ENCODE data around the gene CCR6. TPM values are rescaled to one million over a fixed set of nuclear protein-coding genes. Genes with fewer than 3 reads are reported as not detected.
"Not testable (repeated sequence)": the region's sequence is repeated elsewhere in the genome, so short reads cannot be mapped to it uniquely, and the experiment has no call there.

CCR6 gene
- total RNA-seq, result not detected in 2 replicates

DNA sequence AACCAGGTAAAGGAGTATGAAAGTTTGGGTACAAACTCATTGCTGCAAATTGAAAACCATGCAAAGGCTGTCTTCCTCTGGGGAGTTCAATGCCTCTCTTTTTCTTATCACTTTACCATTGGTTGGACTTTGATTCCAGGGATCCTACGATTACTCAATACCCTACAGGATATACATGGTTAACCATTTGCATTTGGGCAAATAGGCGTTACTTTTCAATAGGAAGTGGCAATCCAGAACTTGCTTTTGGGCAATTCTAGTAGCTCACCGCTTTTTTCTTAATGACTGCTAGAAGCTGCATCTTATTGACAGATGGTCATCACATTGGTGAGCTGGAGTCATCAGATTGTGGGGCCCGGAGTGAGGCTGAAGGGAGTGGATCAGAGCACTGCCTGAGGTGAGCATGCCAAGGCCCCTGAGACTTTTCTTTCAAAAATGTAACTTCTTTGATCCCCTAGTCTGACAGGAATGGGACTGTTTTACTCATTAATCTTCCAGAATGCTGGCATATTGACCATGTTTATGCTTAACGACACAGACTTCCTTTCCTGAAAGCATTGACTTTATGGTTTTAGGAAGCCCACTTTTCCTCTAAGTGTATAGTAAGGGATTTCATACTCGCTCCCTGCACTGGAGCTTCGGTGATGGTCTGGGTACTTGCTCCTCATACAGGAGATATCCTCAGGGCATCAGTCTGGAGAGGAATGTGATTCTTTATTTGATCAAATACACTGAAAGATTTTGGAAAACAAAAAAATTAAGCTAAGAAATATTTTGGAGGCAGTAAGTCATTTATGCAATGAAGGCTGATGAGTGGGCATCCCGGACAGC lies at the start of gene CCR6:
Gene CCR6 (plus strand): TSS at position 270 of the 831 bp plus-strand sequence. CDS start 13,039 bp downstream, outside the sequence.
- DNase-seq (ENCODE audit: low read depth), result no peak

DNA sequence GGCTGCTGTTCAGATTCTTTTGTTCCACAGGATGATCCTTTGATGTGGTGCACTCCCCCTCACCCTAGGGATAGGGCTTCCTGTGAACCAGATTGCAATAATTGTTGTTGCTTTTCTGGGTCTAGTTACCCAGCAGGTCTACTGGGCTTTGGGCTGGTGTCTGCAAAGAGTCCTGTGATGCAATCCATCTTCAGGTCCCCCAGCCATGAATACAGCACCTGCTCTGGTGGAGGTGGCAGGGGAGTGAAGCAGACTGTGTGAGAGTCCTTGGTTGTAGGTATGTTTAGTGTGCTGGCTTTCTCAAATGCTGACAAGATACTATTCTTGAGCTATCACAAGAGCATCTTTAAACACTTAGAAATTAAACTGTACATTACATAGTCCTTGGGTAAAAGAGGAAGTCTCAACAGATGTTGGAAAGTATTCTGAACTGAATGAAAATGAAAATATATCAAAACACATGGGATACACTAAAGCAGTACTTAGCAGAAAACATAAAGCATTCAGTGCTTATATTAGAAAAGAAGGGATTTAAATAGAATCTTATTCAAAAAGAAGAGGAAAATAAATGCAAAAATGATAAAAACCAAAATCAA lies 49.1 kb upstream of the CCR6 start:
- DNase-seq (ENCODE audit: low read depth), result no peak

DNA sequence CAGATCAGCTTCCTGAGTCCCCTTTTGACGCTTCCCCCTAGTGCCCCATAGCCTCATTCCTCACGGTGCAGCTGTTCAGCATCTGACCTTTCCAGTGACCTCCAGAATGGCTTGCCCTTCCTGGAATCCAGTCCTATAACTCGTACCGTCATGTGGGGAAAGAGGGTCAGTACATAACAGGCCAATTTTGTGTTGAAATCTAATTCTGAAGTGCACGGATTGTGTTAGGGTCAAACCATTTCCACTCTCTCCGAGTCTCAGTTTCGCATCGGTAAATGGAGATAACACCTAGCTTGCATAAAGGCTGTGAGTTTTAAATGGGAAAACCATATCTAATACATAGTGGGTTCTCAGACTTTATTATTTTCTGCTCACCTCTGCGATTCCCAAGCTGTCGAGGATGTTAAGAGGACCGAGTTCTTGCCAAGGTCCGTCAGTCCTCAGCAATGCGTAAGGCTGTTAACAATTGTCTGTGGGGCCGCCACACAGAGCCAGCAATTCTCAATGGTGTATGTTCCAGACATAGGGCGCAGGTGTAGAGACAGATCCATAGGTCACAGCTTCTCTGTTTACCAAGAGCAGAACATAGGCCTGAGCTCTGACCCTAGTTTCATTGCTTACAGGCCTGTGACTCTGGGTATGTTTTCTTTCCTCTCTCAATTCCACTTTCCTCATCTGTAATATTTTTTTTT lies 45.5 kb upstream of the CCR6 start:
- no peak for DNase-seq (ENCODE audit: low read depth)

DNA sequence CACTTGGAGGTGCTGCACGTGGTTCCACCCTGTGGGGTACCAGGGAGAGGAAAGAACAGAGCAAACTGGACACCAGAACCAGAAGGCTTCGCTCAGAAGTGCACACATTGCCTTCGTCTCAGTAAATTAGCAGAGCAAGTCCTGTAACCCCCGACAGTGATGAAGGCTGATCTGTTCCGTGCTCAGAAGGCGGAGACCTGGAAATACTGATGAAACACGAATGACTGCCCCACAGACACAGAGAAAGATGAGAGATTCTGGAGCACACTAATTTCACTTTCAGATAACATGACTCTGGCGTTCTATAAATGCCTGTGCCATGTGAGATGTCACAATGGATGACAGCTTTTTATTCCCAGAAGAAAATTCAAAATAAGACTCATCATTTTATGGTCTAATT lies 44.2 kb upstream of the CCR6 start:
- no peak for DNase-seq (ENCODE audit: low read depth)

DNA sequence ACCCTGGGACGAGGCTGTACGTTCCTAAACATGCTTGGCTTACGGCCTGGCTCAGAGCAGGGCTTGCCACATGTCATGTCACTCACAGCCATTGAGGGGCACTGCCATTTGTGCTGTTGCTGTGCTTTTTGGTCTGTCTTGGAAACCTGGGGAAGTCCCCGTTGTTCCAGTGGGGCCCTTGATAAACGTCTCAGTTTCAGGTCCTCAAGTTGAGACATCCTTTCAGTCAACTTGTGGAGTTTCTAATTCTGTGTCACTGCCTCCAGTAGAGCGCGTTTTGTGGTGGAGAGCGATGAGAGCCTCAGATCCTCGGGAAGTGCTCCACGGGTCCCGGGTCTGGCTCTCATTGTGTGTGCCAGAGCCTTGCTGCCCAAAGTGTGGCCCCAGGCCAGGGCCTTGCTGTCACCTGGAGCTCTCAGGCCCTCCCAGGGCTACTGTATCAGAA lies 43.0 kb upstream of the CCR6 start:
- no peak for DNase-seq (ENCODE audit: low read depth)

DNA sequence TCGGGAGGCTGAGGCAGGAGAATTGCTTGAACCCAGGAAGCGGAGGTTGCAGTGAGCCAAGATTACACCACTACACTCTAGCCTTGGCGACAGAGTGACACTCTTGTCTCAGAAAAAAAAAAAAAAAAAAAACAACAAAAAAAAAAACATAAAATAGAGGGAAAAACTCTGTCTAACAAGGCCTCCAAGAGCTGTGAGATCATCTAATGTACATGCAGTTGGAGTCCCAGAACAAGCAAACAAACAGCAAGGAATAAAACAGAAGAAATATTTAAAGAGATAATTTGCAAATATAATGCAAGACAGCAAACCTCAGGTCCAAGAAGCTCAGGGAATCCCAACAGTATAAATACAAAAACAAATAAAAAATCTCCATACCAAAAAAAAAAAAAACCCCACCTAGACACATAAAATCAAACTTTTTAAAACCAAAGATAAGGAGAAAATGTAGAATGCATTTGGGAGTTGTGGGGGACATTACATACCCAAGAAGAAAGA lies 35.0 kb upstream of the CCR6 start:
- DNase-seq (ENCODE audit: low read depth), result no peak

DNA sequence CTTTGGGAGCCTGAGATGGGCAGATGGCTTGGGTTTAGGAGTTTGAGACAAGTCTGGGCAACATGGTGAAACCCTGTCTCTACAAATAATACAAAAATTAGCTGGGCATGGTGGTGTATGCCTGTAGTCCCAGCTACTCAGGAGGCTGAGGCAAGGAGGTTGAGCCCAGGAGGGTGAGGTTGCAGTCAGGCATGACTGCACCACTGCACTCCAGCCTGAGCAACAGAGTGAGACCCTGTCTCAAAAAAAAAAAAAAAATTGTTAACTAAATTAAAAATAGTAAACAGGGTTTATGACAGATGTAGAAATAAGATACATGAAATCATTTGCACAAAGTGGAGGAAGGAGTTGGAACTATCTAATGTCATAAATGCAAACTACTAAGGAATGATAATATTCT lies 34.2 kb upstream of the CCR6 start:
- DNase-seq (ENCODE audit: low read depth), result not testable (repeated sequence)

DNA sequence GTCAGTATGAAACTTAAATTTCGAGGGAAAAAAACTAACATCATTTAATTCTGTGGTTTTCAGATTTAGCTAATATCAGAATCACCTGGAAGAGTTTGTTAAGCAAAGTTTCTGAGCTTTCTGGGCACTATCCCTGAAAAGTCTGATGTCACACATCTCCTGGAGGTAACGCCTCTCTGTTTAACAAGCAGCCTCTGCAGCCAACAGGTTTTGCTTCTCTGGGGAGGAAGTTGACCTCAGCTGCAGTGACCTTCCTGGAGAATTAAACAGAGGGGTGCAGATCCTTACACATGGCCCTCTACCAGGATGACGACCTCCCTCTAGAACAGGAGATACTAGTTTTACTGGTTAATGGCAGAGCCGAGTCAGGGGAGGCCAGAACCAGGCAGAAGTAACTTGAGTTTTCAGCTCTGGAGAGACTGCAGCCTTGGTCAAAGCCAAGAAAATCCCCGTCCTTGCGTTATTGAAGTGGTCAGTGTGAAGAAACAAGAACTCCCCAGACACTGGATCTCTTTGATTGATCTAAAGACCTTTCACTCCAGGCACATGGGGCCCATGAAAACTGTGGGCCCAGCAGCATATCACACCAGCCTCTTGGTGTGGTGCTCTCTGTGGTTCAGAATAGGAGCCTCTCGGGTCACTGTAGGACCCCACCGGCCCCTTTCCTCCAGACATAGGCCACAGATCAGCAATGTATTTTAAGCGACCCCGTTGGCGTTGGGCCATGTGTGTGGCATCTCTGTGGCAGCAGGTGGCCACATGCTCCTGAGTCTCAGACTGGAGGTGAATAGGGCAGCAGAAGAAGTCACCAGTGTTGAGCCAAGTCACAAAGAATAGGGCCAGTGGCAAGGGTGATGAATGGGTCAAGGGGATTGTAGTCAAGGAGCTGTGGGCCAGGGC lies 33.4 kb upstream of the CCR6 start:
- no peak for DNase-seq (ENCODE audit: low read depth)

DNA sequence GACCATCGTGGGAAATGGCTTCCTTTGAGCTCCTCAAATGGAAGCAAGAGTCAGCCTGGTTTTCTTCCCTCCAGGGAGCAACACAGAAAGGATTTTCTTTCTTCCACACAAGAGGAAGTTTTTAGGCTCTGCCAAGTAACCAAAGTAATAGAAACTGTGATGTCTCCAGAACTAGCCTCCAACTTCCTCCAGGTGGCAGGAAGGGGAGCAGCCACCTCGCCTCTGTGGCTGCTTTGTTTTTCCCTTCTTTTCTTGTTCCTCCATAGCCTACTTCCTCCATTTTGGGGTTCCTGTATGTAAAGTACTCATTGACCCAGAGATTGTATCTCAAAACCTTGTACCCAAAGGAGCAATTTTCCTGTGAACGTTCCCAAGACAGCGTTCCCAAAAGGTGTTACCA lies 32.7 kb upstream of the CCR6 start:
- DNase-seq (ENCODE audit: low read depth), result no peak

DNA sequence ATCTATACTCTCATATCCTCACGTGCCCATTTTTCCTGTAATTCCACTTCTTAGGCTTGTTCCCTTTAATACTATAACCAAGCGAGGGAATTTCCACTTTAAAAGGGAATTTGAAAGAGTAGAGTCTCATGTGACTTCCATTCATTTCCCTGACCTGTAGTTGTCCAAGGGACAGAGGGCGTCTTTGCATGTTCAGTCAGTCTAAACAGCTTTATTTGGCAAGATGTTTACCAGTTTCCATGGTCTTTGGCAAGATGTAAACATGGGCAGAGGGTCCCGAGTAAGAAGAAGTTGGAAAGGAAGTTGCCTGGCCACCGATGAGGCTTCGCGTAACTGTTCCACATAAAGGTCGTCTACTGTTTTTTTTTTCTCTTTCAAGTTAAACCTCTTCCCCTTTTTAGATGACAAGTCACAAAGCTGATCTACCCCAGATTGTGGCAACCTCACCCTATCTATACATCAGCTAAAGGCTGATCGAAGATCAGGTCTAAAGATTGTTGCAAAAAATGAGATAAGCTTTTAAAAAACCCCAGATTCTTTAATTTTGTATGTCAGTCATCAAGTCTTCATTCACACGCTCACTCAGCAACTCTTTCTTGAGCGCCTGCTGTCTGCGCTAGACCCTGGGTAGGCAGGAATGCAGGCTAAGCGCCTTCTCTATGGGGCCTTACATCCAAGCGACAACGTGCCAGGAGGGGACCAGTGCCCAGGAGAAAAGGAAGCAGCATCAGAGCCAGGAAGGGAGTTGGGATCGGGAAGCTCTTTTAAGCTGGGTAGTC lies 31.7 kb upstream of the CCR6 start:
- no peak for DNase-seq (ENCODE audit: low read depth)

DNA sequence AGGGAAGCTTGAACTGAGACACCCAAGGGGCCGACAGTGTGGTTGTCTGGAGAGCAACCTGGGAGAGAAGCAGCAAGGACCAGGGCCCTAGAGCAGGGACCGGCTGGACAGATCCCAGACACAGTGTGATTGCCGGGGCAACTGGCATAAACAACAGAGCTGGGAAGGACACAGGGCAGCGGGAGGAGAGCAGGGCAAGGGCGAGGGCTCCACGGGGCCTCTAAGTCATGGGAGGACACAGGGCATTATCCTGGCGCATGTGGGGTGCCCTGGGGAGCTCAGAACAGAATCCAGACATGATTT lies 31.1 kb upstream of the CCR6 start:
- no peak for DNase-seq (ENCODE audit: low read depth)

DNA sequence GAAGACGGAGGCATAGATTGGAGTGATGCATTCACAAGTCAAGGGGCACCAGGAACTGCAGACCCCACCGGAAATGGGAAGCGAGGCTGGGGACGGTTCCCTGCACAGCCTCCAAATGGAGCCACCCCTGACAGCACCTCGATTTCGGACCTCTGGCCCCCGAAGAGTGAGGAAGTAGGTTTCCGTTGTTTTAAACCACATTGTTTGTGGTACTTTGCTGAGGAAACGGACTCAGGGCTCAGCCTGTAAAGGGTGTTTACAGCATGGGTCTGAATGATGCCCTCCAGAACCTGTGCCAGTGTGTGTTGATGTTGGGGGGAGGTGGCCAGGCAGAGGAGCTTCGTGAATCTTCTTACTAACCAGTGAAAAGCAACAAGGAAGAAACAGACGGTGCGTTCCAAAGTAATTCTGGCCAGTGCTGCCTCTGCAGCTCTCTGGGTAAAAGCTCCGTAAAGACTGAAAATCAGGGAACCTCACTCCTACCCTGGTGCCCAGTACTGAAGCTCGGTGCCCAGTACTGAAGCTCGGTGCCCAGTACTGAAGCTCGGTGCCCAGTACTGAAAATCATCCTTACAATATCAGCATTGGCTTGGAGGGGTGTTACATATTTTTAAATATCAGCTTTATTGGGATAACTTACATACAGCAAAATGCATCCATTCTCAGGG lies 30.1 kb upstream of the CCR6 start:
- no peak for DNase-seq (ENCODE audit: low read depth)

DNA sequence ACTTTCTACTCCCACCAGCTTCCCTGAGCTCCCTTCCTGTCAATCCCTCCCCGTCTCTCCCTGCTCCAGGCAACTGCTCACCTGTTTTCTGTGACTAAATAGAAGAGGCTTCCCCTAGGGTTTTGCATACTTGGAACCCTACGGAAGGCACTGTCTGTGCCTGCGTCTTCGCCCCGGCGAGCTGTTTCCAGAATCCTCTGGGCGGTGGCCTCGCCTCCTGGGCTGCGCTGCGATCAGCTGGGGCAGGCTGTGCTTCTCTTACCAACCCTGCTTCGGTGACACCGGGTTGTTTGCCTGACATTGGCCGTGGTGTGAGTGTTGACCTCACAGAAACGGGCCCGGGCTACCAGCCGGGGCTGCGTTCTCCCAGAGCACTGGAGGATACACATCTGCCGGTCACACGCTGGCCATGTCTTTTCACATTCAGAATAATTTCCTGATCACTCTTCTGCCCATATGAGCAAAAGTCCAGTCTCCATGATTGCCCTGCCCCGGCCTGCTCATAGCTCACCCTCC lies 29.4 kb upstream of the CCR6 start:
- no peak for DNase-seq (ENCODE audit: low read depth)

DNA sequence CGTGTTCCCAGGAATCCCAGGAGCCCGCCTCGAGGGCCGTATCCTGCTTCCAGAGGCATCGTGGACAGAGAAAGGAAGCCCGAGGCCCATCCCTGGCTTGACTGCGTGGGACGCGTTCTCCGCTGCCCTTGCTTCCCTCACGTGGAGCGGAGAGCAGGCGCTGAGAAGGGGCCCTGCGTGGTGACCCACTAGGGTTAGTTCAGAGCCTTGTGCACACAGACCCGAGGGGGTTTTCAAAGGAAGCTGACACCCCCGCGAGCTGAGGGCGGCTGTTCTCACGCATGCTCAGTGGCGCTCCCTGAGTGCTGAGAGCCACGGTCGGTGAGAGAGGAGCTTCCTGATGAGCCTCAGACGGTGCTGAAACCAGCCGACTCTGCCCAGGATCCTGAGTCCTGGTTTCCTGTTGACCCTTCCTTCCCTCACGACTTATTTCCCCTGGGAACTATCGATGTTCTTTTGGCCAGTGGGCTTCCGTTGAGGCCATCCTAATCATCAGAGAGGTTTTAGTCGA lies 28.9 kb upstream of the CCR6 start:
- DNase-seq (ENCODE audit: low read depth), result no peak

DNA sequence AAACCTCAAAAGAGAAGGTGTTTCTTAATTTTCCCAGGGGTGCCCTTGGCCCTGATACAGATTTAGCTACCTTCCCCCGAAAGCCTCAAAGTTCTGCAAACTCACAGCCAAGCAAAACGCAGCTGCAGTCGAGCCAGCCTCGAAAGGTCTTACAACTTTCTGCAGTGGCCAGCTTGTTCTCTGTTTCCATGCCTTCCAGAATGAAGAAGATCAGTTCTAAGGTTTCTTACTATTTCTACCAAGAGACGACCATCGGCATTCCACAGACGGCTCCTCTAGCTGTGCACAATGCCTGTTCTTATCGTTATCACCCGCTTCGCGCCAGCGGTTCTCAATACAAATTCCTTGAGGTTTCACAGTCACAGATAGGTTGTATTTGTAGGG lies 28.5 kb upstream of the CCR6 start:
- no peak for DNase-seq (ENCODE audit: low read depth)

DNA sequence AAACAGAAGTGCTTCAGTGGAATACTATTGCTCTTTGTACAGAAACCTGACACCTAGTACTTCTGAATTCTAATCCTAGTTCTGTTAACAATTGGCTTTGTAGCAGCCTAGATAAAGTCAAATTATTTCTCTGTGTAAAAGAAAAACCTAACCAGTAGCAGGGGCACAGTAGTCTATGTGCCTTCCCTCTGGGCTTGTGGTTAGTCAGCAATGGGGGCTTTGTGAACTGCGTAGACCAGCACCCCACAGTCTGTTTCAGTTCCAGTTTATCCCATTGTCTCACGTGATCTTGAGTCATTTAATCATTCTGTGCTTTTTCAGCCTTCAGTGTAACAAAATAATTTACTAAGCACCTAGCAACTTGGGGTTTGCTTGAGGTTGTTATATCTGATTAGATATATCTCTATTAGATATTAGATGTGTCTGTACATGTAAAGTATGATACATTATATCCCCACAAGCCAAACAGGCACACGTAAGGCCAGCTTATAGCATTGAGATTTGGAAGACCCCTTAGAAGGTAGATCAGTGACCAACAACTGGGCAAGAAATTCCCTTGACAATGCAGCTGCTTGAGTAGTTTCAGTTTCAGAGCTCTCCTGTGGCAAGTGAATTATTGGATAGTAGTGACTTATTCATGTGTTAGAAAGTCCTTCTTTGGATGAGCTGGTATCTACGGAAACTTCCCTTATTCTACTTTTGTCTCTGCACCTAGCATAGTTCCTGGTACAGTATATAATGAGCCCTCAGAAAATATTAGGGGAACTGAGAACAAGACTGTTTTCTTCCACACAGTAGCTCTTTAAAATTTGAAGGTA lies 27.9 kb upstream of the CCR6 start:
- DNase-seq (ENCODE audit: low read depth), result no peak

DNA sequence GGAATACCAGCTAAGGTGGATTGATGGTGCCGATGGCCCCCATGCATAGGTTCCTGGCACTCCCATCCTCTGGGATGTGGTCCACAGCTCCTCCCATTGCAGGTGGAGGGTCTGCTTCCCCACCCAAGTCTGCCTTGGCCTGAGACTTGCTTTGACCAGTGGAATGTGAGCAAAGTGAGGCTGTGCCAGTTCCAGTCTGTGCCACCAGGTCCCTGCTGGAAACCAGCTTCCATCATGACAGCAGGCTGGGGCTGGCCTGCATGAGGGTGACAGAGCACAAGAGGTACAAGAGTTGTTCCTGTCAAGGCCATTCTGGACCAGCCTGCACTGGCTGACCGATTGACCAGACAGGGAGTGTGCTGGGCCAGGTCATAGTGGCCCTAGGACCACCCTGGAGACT lies 27.0 kb upstream of the CCR6 start:
- no peak for DNase-seq (ENCODE audit: low read depth)

DNA sequence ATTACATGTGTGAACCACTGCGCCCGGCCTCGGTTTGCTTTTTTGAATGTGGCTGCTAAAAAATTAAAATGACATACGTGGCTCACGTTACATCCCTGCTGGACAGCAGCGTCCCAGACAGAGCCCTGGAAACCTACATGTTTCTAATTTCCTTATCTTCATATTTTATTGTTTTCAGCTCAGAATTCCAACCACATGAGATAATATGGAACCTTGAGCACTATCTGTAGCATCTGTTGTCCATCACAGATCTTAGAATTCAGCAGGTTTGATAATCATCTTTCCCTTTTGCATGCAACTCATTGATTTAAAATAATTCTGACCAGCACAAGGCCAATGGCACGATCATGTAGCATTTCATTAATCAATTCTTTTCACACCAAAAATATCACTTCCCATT lies 25.9 kb upstream of the CCR6 start:
- DNase-seq (ENCODE audit: low read depth), result no peak

DNA sequence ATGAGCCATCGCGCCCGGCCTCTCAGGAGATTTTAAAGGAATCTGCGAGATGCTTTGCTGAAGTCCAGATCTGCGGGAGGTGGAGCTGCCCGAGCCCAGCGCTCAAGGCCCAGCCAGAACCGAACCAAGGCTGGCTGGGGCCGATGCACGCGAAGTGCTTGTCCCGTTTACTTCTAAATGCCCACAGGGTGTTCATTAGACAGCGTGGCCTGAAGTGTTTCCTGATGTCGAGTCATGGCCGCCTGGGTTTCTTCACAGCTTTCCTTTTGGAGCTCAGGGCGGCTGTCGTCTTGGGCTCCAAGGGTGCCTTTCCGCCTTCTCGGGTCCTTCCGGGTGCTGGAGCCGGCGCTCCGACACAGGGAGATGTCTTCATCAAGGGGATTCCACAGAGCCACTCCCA lies 25.1 kb upstream of the CCR6 start:
- no peak for DNase-seq (ENCODE audit: low read depth)
